ENCODE measurements around the gene GZMM.
A peak's percentile ranks its signal among the peaks of the same experiment; 100 is the strongest.
"Not testable (repeated sequence)": the region's sequence is repeated elsewhere in the genome, so short reads cannot be mapped to it uniquely, and the experiment has no call there.

GZMM gene

DNA sequence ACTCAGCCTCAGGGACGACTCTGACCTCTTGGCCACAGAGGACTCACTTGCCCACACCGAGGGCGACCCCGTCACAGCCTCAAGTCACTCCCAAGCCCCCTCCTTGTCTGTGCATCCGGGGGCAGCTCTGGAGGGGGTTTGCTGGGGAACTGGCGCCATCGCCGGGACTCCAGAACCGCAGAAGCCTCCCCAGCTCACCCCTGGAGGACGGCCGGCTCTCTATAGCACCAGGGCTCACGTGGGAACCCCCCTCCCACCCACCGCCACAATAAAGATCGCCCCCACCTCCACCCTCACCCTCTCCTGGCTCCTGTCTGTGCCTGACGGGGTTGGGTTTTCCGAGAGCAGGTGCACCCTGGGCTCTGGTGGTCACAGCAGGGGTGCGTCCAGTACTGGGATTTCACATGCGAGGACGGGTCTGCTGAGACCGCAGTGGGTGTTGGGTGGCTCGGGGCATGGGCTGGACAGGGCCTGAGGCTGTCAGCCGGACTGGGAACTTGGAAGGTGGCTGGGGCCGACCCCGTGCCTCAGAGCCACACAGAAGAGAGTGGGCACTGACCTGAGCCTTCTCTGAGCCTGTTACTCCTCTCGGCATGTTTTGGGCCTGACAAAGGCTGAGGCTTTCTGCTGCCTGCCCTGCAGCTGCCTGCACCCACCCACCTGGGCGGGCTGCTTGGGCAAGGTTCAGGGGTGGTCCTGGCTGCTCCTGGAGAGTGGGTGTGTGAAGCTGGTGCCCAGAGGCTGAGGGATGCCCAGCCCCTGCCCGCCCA lies 39.5 kb downstream of the GZMM start:
- DNase-seq (ENCODE audit: low spot score) = no peak

- DNase-seq (ENCODE audit: low spot score) = no peak
Observed at GRCh38 chr19:583968-584239, 40.1 kb downstream of the GZMM start.

- peak; percentile 61 for DNase-seq (ENCODE audit: low spot score)
Observed at GRCh38 chr19:584240-585001, 40.6 kb downstream of the GZMM start.

- not testable (repeated sequence) for DNase-seq (ENCODE audit: low spot score)
Observed at GRCh38 chr19:585146-585545, 41.3 kb downstream of the GZMM start.

DNA sequence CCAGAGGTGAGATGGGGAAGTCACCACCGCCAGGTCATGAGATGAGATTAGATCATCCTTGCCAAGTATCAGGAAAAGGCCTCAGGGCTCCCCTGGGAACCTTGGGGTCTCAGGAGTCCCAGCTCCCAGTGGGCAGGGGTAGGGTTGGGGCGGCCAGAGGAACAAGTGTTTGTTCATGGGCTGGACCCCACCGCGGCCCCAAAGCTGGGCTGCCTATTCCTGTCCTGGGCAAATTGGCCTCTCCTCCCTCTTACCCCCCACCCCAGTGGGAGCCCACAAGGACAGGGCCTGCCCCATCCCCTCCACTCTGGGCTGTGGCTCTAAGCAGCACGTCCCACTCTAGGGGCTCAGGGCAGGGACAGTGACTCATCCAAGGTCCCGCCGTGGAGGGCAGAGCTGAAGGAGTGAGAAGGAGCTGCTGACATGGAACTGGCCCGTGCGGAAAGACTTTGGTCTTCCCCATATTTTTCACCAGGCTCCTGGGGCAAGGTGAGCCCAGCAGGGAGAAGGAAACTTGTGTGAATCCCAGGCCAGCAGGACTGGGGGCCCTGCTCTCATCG lies 41.8 kb downstream of the GZMM start:
- DNase-seq (ENCODE audit: low spot score) = no peak

DNA sequence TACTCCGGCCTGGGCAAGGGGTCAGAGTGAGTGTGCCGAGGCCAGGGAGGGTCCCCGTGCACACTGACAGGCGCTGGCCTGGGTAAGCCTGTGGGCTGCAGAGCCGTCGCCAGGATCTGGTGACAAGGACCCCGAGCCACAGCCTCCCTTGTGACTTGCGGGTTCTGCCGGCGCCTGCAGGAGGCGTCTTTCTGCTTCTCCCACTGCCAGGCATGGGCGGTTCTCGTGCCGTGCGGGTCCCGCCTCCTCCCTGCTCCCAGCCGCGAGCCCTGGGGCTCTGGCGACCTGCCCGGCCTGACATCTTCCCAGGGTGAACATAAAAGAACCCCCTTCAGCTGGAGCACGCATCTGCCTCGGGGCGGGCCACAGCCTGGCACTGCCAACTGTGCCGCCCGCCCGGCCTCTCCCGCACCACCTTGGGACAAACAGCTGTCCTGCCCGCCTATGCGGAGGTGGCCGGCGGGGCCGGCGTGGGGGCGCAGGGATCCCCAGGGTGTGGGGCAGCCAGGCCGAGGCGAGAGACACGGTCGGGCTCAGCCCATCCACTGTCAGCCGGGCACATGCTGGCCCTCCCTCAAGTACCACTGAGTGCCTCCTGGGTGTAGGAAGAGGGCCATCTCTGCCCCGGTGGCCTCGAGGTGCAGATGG lies 44.4 kb downstream of the GZMM start:
- peak; percentile 88 for DNase-seq (ENCODE audit: low spot score)

GRCh38 chr19:588741-589692 lies 45.2 kb downstream of the GZMM start:
- DNase-seq (ENCODE audit: low spot score) = no peak

- no peak for DNase-seq (ENCODE audit: low spot score)
Observed at GRCh38 chr19:589693-590395, 46.0 kb downstream of the GZMM start, which contains the start of gene HCN2. HCN2 (plus strand) TSS chr19:589881; CDS start chr19:589946, 65 bp downstream.

DNA sequence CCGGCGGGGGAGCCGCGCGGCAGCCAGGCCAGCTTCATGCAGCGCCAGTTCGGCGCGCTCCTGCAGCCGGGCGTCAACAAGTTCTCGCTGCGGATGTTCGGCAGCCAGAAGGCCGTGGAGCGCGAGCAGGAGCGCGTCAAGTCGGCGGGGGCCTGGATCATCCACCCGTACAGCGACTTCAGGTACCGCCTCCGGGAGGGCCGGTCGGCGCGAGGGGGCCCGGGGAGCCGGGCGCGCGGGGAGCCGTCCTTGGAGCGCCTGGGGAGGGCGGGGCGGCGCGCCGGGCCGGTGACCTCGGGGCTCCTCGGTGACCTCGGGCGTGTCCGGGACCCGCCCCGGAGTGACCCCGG lies 46.5 kb downstream of the GZMM start:
- DNase-seq (ENCODE audit: low spot score) = no peak

DNA sequence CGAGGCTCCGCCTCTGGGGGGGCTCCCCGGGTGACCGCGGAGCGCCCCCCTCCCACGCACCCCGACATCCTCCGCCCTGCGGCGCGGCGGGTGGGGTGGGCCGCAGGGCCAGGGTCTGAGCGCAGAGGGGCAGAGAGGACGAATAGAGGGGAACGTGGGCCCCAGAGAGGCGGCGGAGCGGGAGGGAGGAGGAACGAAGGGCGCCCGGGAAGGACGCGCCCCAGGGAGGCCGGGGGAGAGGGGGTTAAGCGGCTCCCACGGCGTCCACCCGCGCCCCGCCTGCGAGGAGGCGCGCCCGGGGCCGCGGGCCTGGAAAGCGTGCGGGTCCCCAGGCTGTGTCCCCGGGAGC lies 46.9 kb downstream of the GZMM start:
- DNase-seq (ENCODE audit: low spot score) = no peak

GRCh38 chr19:591099-591958 lies 47.5 kb downstream of the GZMM start:
- peak; percentile 47 for DNase-seq (ENCODE audit: low spot score)

DNA sequence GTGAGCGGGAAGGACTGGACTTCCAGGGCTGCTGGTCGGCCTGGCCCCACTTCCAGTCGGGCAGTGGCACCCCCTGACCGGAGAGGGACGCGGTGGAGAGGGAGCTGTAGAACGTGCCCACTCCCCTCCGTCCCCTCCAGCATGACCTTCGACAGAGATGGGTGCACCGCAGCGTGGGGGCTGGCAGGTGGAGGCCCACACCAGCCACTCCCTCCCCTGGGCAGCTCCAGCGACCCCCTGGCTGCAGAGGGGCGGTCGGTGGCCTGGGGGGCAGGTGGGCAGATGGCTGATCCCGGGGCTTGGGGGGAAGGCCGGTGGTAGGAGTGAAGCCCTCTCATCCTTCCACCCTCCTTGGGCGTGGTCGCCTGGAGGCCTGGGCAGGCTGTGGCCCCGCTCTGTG lies 48.2 kb downstream of the GZMM start:
- DNase-seq (ENCODE audit: low spot score) = no peak

DNA sequence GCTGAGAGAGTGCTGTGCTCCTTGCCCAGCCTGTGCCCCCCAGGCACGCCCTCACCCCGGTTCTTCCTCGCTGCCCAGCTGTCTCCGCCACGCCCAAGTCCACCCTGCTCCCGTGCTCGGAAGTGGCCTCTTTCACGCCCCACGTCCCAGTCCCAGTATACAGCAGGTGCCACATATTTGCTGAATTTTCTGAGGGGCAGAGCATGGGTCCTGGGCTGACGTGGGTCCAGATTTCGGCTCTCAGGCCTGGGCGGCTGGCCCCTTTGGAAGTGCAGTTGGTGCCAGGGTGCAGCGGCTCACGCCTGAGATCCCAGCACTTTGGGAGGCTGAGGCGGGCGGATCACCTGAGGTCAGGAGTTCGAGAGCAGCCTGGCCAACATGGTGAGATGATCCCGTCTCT lies 49.2 kb downstream of the GZMM start:
- no peak for DNase-seq (ENCODE audit: low spot score)

GRCh38 chr19:593505-593904 lies 49.7 kb downstream of the GZMM start:
- no peak for DNase-seq (ENCODE audit: low spot score)

- no peak for DNase-seq (ENCODE audit: low spot score)
Observed at GRCh38 chr19:594265-594870, 50.5 kb downstream of the GZMM start.

- DNase-seq (ENCODE audit: low spot score) = no peak
Observed at GRCh38 chr19:595326-596262, 51.7 kb downstream of the GZMM start.

GRCh38 chr19:596263-596655 lies 52.4 kb downstream of the GZMM start:
- DNase-seq (ENCODE audit: low spot score) = no peak

GRCh38 chr19:597406-598315 lies 53.8 kb downstream of the GZMM start:
- DNase-seq (ENCODE audit: low spot score) = no peak

Data from AG08395 (cell line).